COLO668 (cell line): ENCODE measurements around the gene COPS4.

Experiments used
- DNase-seq: peaks from one replicate; lab custom pipeline; 2025; ENCODE audit not compliant: unreplicated experiment; lab: John Stamatoyannopoulos, UW

The COPS4 gene

GRCh38 chr4:83118869-83119268 lies 83.9 kb downstream of the COPS4 start:
- DNase-seq = no peak

- DNase-seq = no peak
Observed at GRCh38 chr4:83121246-83121645, 86.3 kb downstream of the COPS4 start.

GRCh38 chr4:83124111-83124780 lies 89.3 kb downstream of the COPS4 start:
- no peak for DNase-seq
